Stimulated activated CD4-positive, alpha-beta T cell treated with anti-CD3 and anti-CD28 coated beads, Interleukin-15, amount 100 ng/mL, for 1 hour (primary cell): ENCODE results near the gene MLLT11.
"Not testable (repeated sequence)": the region's sequence is repeated elsewhere in the genome, so short reads cannot be mapped to it uniquely, and the experiment has no call there.

Experiments used
- DNase-seq, 2 donors: peaks; one replicate each; pipeline ENCODE4 v3.0.0-alpha.2; 2020; ENCODE audit warnings: low read depth in 1 of 2, low spot score in 1 of 2

MLLT11 gene

GRCh38 chr1:151055581-151055980 is 4.6 kb upstream of the MLLT11 start:
- DNase-seq: no peak

- DNase-seq: no peak
These were observed 4.0 kb upstream of the MLLT11 start for GRCh38 chr1:151056149-151056548.

- no peak for DNase-seq
These were observed 1.5 kb upstream of the MLLT11 start for GRCh38 chr1:151058692-151059091.

- DNase-seq: peak; percentile 69 to 73
These were observed 839 bp upstream of the MLLT11 start, which contains the start of gene CDC42SE1 for GRCh38 chr1:151059109-151060006. CDC42SE1 (minus strand) TSS chr1:151059622; CDS start chr1:151055730, 3,892 bp downstream.

- DNase-seq: no peak
These were observed 642 bp downstream of the MLLT11 start for GRCh38 chr1:151060657-151061421.

GRCh38 chr1:151061704-151062103 is 1.5 kb downstream of the MLLT11 start:
- no peak for DNase-seq

- no peak for DNase-seq
These were observed 2.7 kb downstream of the MLLT11 start for GRCh38 chr1:151062741-151063371.

- no peak for DNase-seq
These were observed 5.0 kb downstream of the MLLT11 start for GRCh38 chr1:151065089-151065645.

- DNase-seq: no peak
These were observed 7.0 kb downstream of the MLLT11 start for GRCh38 chr1:151067185-151067584.

- DNase-seq: no peak
These were observed 8.9 kb downstream of the MLLT11 start for GRCh38 chr1:151069103-151069486.

- DNase-seq: peak; percentile 71 to 80
These were observed 10.5 kb downstream of the MLLT11 start, which contains the start of gene GABPB2 for GRCh38 chr1:151070474-151071276. GABPB2 (plus strand) TSS chr1:151070761; CDS start chr1:151088190, 17,429 bp downstream.

- DNase-seq: no peak
These were observed 12.0 kb downstream of the MLLT11 start for GRCh38 chr1:151072224-151072623.

- DNase-seq: no peak
These were observed 25.9 kb downstream of the MLLT11 start for GRCh38 chr1:151085953-151086559.

- DNase-seq: not testable (repeated sequence)
These were observed 37.2 kb downstream of the MLLT11 start for GRCh38 chr1:151097426-151097825.

GRCh38 chr1:151098126-151098525 is 37.9 kb downstream of the MLLT11 start:
- DNase-seq: no peak

GRCh38 chr1:151104630-151105029 is 44.4 kb downstream of the MLLT11 start:
- DNase-seq: no peak

- DNase-seq: no peak
These were observed 46.7 kb downstream of the MLLT11 start for GRCh38 chr1:151106894-151107293.

GRCh38 chr1:151108331-151108730 is 48.1 kb downstream of the MLLT11 start:
- no peak for DNase-seq

GRCh38 chr1:151113877-151114276 is 53.7 kb downstream of the MLLT11 start:
- no peak for DNase-seq
